OCI-M2 (cell line): Measurements from ENCODE around the gene ATOH8.

ENCODE experiments used
- DNase-seq: peaks from one replicate; lab custom pipeline; 2025; ENCODE audit not compliant: unreplicated experiment; lab: John Stamatoyannopoulos, UW

Gene ATOH8

GRCh38 chr2:85754313-85755095 is 713 bp downstream of the ATOH8 start:
- no peak for DNase-seq

GRCh38 chr2:85755122-85756027 is 1.6 kb downstream of the ATOH8 start:
- DNase-seq: no peak

- no peak for DNase-seq
Observed at GRCh38 chr2:85756195-85756594, 2.4 kb downstream of the ATOH8 start.

GRCh38 chr2:85756822-85757435 is 3.1 kb downstream of the ATOH8 start:
- DNase-seq: no peak

GRCh38 chr2:85757860-85758259 is 4.1 kb downstream of the ATOH8 start:
- no peak for DNase-seq

GRCh38 chr2:85758361-85759256 is 4.8 kb downstream of the ATOH8 start:
- no peak for DNase-seq

- no peak for DNase-seq
Observed at GRCh38 chr2:85759257-85759613, 5.4 kb downstream of the ATOH8 start.

- DNase-seq: no peak
Observed at GRCh38 chr2:85760371-85760770, 6.6 kb downstream of the ATOH8 start.

- DNase-seq: no peak
Observed at GRCh38 chr2:85760872-85761271, 7.1 kb downstream of the ATOH8 start.

- DNase-seq: no peak
Observed at GRCh38 chr2:85761512-85761944, 7.7 kb downstream of the ATOH8 start.

- no peak for DNase-seq
Observed at GRCh38 chr2:85761946-85762345, 8.2 kb downstream of the ATOH8 start.

GRCh38 chr2:85763132-85763531 is 9.3 kb downstream of the ATOH8 start:
- no peak for DNase-seq

- DNase-seq: no peak
Observed at GRCh38 chr2:85763831-85764230, 10.0 kb downstream of the ATOH8 start.

- DNase-seq: no peak
Observed at GRCh38 chr2:85765081-85765731, 11.4 kb downstream of the ATOH8 start.

GRCh38 chr2:85766229-85766628 is 12.4 kb downstream of the ATOH8 start:
- DNase-seq: no peak

- no peak for DNase-seq
Observed at GRCh38 chr2:85767803-85768665, 14.2 kb downstream of the ATOH8 start.

GRCh38 chr2:85768713-85769112 is 14.9 kb downstream of the ATOH8 start:
- DNase-seq: no peak

- no peak for DNase-seq
Observed at GRCh38 chr2:85769236-85769982, 15.6 kb downstream of the ATOH8 start.

GRCh38 chr2:85769983-85770362 is 16.2 kb downstream of the ATOH8 start:
- no peak for DNase-seq
